Keratinocyte (primary cell): ENCODE data around the gene TEX101. TPM values are rescaled to one million over a fixed set of nuclear protein-coding genes. Genes with fewer than 3 reads are reported as not detected.
A peak's percentile ranks its signal among the peaks of the same experiment; 100 is the strongest.

ENCODE experiments used
- DNase-seq: peaks from one replicate; pipeline ENCODE4 v3.0.0-alpha.2; 2011; ENCODE audit warnings: low read depth, missing footprints, low spot score
- FAIRE-seq: peaks from 2 replicates; lab custom pipeline; 2011; peaks lifted over from hg19 to GRCh38; lab: Jason Lieb, UNC
- H2AFZ ChIP-seq: 2 replicates; pipeline ENCODE4 v1.6.0; 2012; ENCODE audit warnings: low read length, control low read depth, inconsistent platforms; ENCODE audit not compliant: control insufficient read depth
- H3K27ac ChIP-seq: 2 replicates; pipeline ENCODE4 v1.5.1; 2011; ENCODE audit warnings: low read length; ENCODE audit not compliant: control insufficient read depth, insufficient read depth
- H3K27me3 ChIP-seq: 3 replicates; pipeline ENCODE4 v1.6.0; 2011; ENCODE audit warnings: low read length; ENCODE audit not compliant: control insufficient read depth, insufficient read depth; ENCODE audit errors: extremely low read depth
- H3K36me3 ChIP-seq, 2 experiments: 2 replicates in 1 of 2; 3 replicates in 1 of 2; pipeline ENCODE4 v1.5.1; 2011; ENCODE audit warnings: low read length in 2 of 2, mild to moderate bottlenecking in 1 of 2; ENCODE audit not compliant: control insufficient read depth in 2 of 2, insufficient read depth in 2 of 2; ENCODE audit errors: extremely low read depth in 1 of 2
- H3K4me1 ChIP-seq: 3 replicates; pipeline ENCODE4 v1.5.1; 2011; ENCODE audit warnings: low read length; ENCODE audit not compliant: control insufficient read depth, insufficient read depth; ENCODE audit errors: extremely low read depth
- H3K4me2 ChIP-seq: 3 replicates; pipeline ENCODE4 v1.6.0; 2011; ENCODE audit warnings: low read depth, low read length; ENCODE audit not compliant: control insufficient read depth, insufficient read depth; ENCODE audit errors: extremely low read depth
- H3K4me3 ChIP-seq, 3 experiments: fragments of 200-600 bp in 1 of 3; sonication (generic) in 1 of 3; 2 replicates in 2 of 3; 3 replicates in 1 of 3; pipeline ENCODE4 v1.5.1; 2011 to 2016; ENCODE audit warnings: low read length in 3 of 3, mild to moderate bottlenecking in 3 of 3, control low read depth in 2 of 3, inconsistent platforms in 1 of 3, low read depth in 1 of 3, mixed read lengths in 1 of 3, mixed run types in 1 of 3, moderate library complexity in 1 of 3; ENCODE audit not compliant: control insufficient read depth in 2 of 3, insufficient read depth in 2 of 3; ENCODE audit errors: extremely low read depth in 1 of 3
- H3K79me2 ChIP-seq: 2 replicates; pipeline ENCODE4 v1.6.0; 2012; ENCODE audit warnings: low read length; ENCODE audit not compliant: control insufficient read depth, insufficient read depth
- H3K9ac ChIP-seq: 3 replicates; pipeline ENCODE4 v1.6.0; 2011; ENCODE audit warnings: low read length; ENCODE audit not compliant: control insufficient read depth, insufficient read depth; ENCODE audit errors: extremely low read depth
- H3K9me1 ChIP-seq: 3 replicates; pipeline ENCODE4 v1.6.0; 2011; ENCODE audit warnings: low read length; ENCODE audit not compliant: control insufficient read depth, insufficient read depth; ENCODE audit errors: extremely low read depth
- H3K9me3 ChIP-seq: 2 replicates; pipeline ENCODE4 v1.5.1; 2012; ENCODE audit warnings: low read depth, low read length; ENCODE audit not compliant: control insufficient read depth
- H4K20me1 ChIP-seq: 3 replicates; pipeline ENCODE4 v1.6.0; 2011; ENCODE audit warnings: low read length; ENCODE audit not compliant: control insufficient read depth, insufficient read depth; ENCODE audit errors: extremely low read depth
- CTCF ChIP-seq, 3 experiments: IDR thresholded peaks in 1 of 3; conservative IDR thresholded peaks in 1 of 3; optimal IDR thresholded peaks in 1 of 3; 2 replicates in 2 of 3; 3 replicates in 1 of 3; pipeline versions ENCODE3 to v1.5.1; 2011; ENCODE audit warnings: low read length in 3 of 3, mild to moderate bottlenecking in 3 of 3, moderate library complexity in 2 of 3, control low read depth in 1 of 3, inconsistent platforms in 1 of 3; ENCODE audit not compliant: insufficient read depth in 2 of 3; ENCODE audit errors: extremely low read depth in 1 of 3
- EZH2 ChIP-seq: IDR thresholded peaks from one replicate; pipeline ENCODE4 v1.6.1; 2012; ENCODE audit warnings: inconsistent platforms, mild to moderate bottlenecking, low read length, moderate library complexity
- dilution Hi-C: fragments of 300-500 bp; cut with MboI; formaldehyde crosslinking; loops from one replicate; pipeline ENCODE4 v1.7.0; 2020; ENCODE audit warnings: low sequenced_read_pairs; ENCODE audit not compliant: extremely low pct_ligation_motif_present
- polyA plus RNA-seq, 5 experiments: library from polyadenylated mRNA; depleted of rRNA in 3 of 5; stranded (reverse) in 3 of 5; stranded (forward) in 1 of 5; unstranded in 1 of 5; fragments of >200 nt; gene quantifications; 1 replicate in 1 of 5; 2 replicates in 3 of 5; 3 replicates in 1 of 5; pipeline versions ENCODE4 v1.2.1 to v1.2.3, GENCODE V29; 2011 to 2012; ENCODE audit warnings: missing spikeins in 2 of 5, low read depth in 1 of 5, low replicate concordance in 1 of 5

Gene TEX101
- polyA plus RNA-seq, 1 donor (not counting 4 experiments of a cell fraction or from before 2014, with no cell fraction given), result not detected

- H3K79me2 ChIP-seq, result peaks cover 10% of the 10 kb centered on the region
- H4K20me1 ChIP-seq, result no peaks in the 10 kb centered on the region
- H2AFZ ChIP-seq, result peak overlapping the region; percentile 92
- peaks cover 2% of the 10 kb centered on the region for H3K9me1 ChIP-seq
- FAIRE-seq (no peak), DNase-seq (no peak)
- H3K36me3 ChIP-seq, result peaks cover 7 to 19% of the 10 kb centered on the region in 2 experiments
- H3K4me2 ChIP-seq, result peak overlapping the region; percentile 95
- dilution Hi-C loops, result no loop called here
- H3K9me3 ChIP-seq, result no peaks in the 10 kb centered on the region
- H3K27ac ChIP-seq, result peak overlapping the region; percentile 76
- H3K27me3 ChIP-seq, result no peaks in the 10 kb centered on the region
- H3K4me1 ChIP-seq, result peaks cover 41% of the 10 kb centered on the region
- peak overlapping the region; percentile 90 for H3K9ac ChIP-seq
- no peak for TF ChIP-seq CTCF (optimal IDR thresholded peaks at IDR 0.05 in 1 of 3, IDR thresholded peaks at IDR 0.05 in 1 of 3, conservative IDR thresholded peaks at IDR 0.05 in 1 of 3; ENCODE audit: extremely low read depth in 1 of 3, insufficient read depth in 2 of 3, low read length in 3 of 3)
- TF ChIP-seq EZH2, result no peak
- peak overlapping the region; percentile 63 to 84 (median 71) for H3K4me3 ChIP-seq
Measured at GRCh38 chr19:43464134-43464775, 49.6 kb downstream of the TEX101 start.

GRCh38 chr19:43465468-43466120, 50.9 kb downstream of the TEX101 start, which contains the start of gene LYPD3:
LYPD3 (minus strand) TSS chr19:43465608; CDS start chr19:43465571, 37 bp downstream.
- Histone ChIP-seq H3K4me3 (peak within 1 kb of the TSS; percentile 63 to 84 (median 71)), H3K9ac (peak within 1 kb of the TSS; percentile 90), H3K9me3 (no peaks in the 10 kb centered on the region), H3K4me1 (peaks cover 48% of the 10 kb centered on the region), H3K4me2 (peak within 1 kb of the TSS; percentile 95), H3K27me3 (no peaks in the 10 kb centered on the region), H3K79me2 (peaks cover 10% of the 10 kb centered on the region), H3K27ac (peak within 1 kb of the TSS; percentile 89), H3K36me3 (peaks cover 5 to 19% of the 10 kb centered on the region in 2 experiments), H3K9me1 (peaks cover 2% of the 10 kb centered on the region), H4K20me1 (no peaks in the 10 kb centered on the region), H2AFZ (peak within 1 kb of the TSS; percentile 76)
- DNase-seq (peak; percentile 88), FAIRE-seq (peak; percentile 78)
- dilution Hi-C loops, result no loop called here
- no peak for TF ChIP-seq EZH2
- TF ChIP-seq CTCF (optimal IDR thresholded peaks at IDR 0.05 in 1 of 3, IDR thresholded peaks at IDR 0.05 in 1 of 3, conservative IDR thresholded peaks at IDR 0.05 in 1 of 3; ENCODE audit: extremely low read depth in 1 of 3, insufficient read depth in 2 of 3, low read length in 3 of 3), result no peak
